GM12801 (cell line): ENCODE results near the gene LONP1.

Source experiments
- CTCF ChIP-seq: IDR thresholded peaks from one replicate; pipeline ENCODE4 v1.5.1; 2011; ENCODE audit warnings: control low read depth; ENCODE audit not compliant: insufficient read length; ENCODE audit errors: extremely low read depth

Gene LONP1, protein sequence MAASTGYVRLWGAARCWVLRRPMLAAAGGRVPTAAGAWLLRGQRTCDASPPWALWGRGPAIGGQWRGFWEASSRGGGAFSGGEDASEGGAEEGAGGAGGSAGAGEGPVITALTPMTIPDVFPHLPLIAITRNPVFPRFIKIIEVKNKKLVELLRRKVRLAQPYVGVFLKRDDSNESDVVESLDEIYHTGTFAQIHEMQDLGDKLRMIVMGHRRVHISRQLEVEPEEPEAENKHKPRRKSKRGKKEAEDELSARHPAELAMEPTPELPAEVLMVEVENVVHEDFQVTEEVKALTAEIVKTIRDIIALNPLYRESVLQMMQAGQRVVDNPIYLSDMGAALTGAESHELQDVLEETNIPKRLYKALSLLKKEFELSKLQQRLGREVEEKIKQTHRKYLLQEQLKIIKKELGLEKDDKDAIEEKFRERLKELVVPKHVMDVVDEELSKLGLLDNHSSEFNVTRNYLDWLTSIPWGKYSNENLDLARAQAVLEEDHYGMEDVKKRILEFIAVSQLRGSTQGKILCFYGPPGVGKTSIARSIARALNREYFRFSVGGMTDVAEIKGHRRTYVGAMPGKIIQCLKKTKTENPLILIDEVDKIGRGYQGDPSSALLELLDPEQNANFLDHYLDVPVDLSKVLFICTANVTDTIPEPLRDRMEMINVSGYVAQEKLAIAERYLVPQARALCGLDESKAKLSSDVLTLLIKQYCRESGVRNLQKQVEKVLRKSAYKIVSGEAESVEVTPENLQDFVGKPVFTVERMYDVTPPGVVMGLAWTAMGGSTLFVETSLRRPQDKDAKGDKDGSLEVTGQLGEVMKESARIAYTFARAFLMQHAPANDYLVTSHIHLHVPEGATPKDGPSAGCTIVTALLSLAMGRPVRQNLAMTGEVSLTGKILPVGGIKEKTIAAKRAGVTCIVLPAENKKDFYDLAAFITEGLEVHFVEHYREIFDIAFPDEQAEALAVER

DNA sequence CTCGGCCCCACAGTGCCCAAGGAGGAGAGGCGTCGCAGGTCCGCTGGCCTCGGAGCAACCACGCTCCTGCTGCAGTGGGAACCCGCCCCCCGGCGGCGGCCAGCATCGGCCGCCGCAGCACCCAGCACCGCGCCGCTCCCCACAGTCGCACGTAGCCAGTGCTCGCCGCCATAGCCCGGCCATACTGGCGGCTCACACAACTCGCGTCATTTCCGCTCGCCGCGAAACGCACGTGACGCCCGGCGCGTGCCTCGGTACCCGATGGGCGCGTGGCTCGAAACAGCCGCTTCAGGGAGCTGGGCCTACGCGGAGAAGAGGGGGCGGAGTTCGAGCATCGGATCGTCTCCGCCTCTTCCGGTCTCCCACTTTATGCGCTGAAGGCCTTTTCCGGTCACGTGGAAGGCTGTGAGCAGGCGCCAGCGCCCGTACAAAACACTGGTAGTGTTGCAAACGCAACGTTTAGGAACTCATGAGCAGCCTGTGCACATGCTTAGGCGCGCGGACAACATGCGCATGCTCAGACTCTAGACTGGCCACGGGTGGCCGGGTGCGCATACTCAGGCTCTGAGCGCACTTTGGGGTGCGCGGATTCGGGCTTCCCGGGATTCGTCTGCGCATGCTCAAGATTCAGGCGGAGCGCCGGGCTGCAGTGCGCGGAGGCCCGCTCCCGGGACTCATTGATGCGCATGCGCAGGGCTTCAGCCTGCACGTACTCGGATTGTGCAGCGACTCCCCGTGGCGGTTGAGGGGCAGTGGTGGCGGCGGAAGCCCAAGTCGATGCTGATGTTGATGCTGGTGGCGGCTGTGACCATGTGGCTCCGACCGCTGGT, at the start of gene LONP1, which contains the start of gene CATSPERD:
Gene LONP1 (minus strand): TSS at position 186 of the 830 bp plus-strand sequence. CDS start 14 bp downstream, at position 172.
Gene CATSPERD (plus strand): TSS at position 677 of the 830 bp plus-strand sequence. CDS start 101 bp downstream, at position 778.
- TF ChIP-seq CTCF = peak; percentile 34

DNA sequence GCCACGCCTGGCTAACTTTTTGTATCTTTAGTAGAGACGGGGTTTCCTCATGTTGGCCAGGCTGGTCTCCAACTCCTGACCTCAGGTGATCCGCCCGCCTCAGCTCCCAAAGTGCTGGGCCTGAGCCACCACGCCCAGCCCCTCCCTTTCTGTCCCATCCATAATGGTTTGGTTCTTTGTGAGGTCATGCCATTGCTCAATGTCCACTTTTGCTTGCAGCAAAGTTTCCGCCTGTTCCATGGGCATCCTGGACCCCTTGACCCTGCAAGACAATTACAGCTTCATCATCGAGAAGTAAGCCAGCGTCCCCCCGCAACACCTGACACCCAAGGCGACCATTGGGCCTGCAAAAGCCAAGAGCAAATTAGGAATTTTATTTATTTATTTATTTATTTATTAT, 48.0 kb upstream of the LONP1 start:
- TF ChIP-seq CTCF = no peak

- no peak for TF ChIP-seq CTCF
Observed at GRCh38 chr19:5765220-5765619, 45.3 kb upstream of the LONP1 start.

DNA sequence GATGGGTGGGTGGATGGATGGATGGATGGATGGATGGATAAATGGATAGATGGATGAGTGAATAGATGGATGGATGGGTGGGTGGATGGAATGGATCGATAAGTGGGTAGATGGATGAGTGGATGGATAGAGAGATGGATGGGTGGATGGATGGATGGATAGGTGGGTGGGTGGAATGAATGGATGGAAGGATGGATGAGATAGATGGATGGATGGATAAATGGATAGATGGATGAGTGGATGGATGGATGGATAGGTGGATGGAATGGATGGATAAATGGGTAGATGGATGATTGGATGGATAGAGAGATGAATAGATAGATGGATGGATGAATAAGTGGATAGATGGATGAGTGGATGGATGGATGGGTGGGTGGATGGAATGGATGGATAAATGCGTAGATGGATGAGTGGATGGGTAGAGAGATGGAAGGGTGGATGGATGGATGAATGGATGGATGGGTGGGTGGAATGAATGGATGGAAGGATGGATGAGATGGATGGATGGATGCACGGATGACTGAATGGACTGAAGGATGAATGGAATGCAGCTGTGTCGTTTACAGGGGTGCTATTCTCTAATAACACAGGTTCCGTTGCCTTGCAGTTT, 42.8 kb upstream of the LONP1 start:
- no peak for TF ChIP-seq CTCF

DNA sequence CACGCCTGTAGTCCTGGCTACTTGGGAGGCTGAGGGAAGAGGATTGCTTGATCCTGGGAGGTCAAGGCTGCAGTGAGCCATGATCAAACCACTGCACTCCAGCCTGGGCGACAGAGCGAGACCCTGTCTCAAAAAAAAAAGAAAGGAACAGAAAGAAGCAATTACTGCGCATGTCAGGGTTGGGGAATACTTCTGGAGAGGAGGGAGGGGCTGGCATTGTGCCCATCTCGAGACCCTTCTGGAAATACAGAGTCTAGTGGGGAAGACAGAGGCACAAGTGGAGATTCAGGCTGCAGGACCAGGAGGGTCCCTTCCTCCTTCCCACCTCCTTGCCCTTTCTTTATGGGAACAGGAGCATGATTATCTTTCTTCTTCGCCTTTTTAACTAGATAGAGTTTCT, 33.8 kb upstream of the LONP1 start:
- no peak for TF ChIP-seq CTCF

DNA sequence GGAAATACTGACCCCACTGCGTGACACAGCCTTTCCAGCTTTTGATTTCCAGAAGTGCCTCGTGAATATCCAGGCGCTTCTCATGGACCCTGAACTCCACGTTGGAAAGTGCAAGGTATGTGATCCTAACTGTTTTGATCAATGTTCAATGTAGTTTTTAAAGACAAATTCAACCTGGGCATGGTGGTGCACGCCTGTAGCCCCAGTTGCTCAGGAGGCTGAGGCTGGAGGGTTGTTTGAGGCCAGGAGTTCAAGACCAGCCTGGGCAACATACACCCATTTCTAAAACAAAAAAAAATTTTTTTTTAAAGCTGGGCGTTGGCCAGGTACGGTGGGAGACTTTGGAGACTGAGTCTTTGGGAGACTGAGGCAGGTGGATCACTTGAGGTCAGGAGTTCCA, 31.8 kb upstream of the LONP1 start:
- no peak for TF ChIP-seq CTCF
